Right lobe of liver (tissue), 6 donors: Measurements from ENCODE around the gene GALNTL6. TPM values are rescaled to one million over a fixed set of nuclear protein-coding genes. Genes with fewer than 3 reads are reported as not detected.
A peak's percentile ranks its signal among the peaks of the same experiment; 100 is the strongest.

Experiments used
- ATAC-seq, 4 donors: fragments of 200-7000 bp; cut with Tn5 transposase; one replicate each; pipeline ENCODE4 v1.9.1; 2020; ENCODE audit warnings: mild to moderate bottlenecking in 4 of 4, moderate library complexity in 4 of 4
- DNase-seq, 3 donors: peaks; one replicate each; pipeline ENCODE4 v3.0.0-alpha.2; 2020
- H3K27ac ChIP-seq, 3 donors: fragments of 200-600 bp; one replicate each; pipeline ENCODE4 v1.8.0; 2022
- H3K27me3 ChIP-seq, 2 donors: fragments of 200-600 bp; one replicate each; pipeline ENCODE4 v1.8.0; 2022
- H3K36me3 ChIP-seq, 4 donors: fragments of 200-600 bp; sonication (generic) in 1 of 4; one replicate each; pipeline versions ENCODE4 v1.5.1 to v1.8.0; 2017 to 2022; ENCODE audit warnings: control low read depth in 1 of 4
- H3K4me1 ChIP-seq, 4 donors: fragments of 200-600 bp; sonication (generic) in 1 of 4; one replicate each; pipeline versions ENCODE4 v1.5.1 to v1.8.0; 2017 to 2022; ENCODE audit warnings: control low read depth in 1 of 4
- H3K4me3 ChIP-seq, 3 donors: fragments of 200-600 bp; one replicate each; pipeline ENCODE4 v1.8.0; 2022
- H3K9me3 ChIP-seq, 4 donors: fragments of 200-600 bp; sonication (generic) in 1 of 4; one replicate each; pipeline versions ENCODE4 v1.5.1 to v1.8.0; 2017 to 2022; ENCODE audit warnings: control low read depth in 1 of 4
- POLR2A ChIP-seq: fragments of 450-650 bp; IDR thresholded peaks from one replicate; pipeline ENCODE4 v1.6.1; 2017; ENCODE audit warnings: antibody characterized with exemption, mild to moderate bottlenecking
- WGBS: methylation state at CpG from one replicate; pipeline ENCODE4 v1.1.6; 2018; ENCODE audit warnings: low coverage, low lambda C conversion rate; ENCODE audit not compliant: insufficient coverage; ENCODE audit errors: missing lambda C conversion rate; 5-methylcytosine and 5-hydroxymethylcytosine counted together
- intact Hi-C, 2 donors: fragments of 100-400 bp; cut with DNase I; formaldehyde crosslinking; loops; one replicate each; pipeline versions ENCODE4 v1.11.2 to v1.14.1; 2022
- total RNA-seq, 6 experiments: library from RNA; depleted of rRNA in 2 of 6; stranded (reverse); fragments of >200 nt in 2 of 6; fragmentation: NEBNext Ultra II Directional in 3 of 6; extraction: Animal tissue kit (Norgen Biotek cat#: 25700) in 3 of 6; gene quantifications; one replicate each; pipeline versions ENCODE4 v1.1.0 to v1.2.4, GENCODE V29; 2016 to 2023
- TF ChIP-seq, protein P1 (sequence below), 4 donors: fragments of 200-600 bp in 3 of 4; fragments of 450-650 bp in 1 of 4; IDR thresholded peaks; one replicate each; pipeline versions ENCODE4 v1.5.1 to v1.8.0; 2016 to 2022; ENCODE audit warnings: antibody characterized with exemption in 4 of 4, mild to moderate bottlenecking in 2 of 4
- donor health status: DM: no; HTN: yes; CAD: no.
- donor health status: DM: no; HTN: no; CAD: no.
- donor health status: DM: no; HTN: no; CAD: no.
- donor health status: DM: no; HTN: yes; CAD: no.
- donor health status: DM: no; HTN: yes; CAD: no.

GALNTL6 gene
- total RNA-seq, 6 experiments from 2014 or later: 0.15 to 1.1 (median 0.30) TPM; not detected in 3

DNA sequence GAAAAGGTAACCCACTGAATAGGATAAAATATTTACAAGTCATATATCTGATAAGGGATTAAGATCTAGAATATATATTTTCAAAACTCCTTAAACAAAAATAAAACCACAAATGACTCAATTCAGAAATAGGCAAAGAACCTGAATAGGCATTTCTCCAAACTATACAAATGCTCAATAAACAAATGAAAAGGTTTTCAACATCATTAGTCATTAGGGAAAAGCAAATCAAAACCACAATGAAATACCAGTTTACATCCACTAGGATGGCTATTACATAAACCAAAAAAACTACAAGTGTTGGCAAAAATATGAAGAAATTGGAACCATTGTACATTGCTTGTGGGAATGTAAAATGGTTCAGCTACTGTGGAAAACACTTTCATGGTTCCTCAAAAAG is 1188.4 kb downstream of the GALNTL6 start:
- H3K4me3 ChIP-seq: no peak overlapping the region
- no peak for DNase-seq
- H3K27ac ChIP-seq: no peak overlapping the region
- ATAC-seq: no peak
- no peaks in the 10 kb centered on the region for H3K4me1 ChIP-seq
- intact Hi-C loops: no loop called here
- H3K36me3 ChIP-seq: no peaks in the 10 kb centered on the region
- no peak for TF ChIP-seq POLR2A
- TF ChIP-seq, protein P1, sequence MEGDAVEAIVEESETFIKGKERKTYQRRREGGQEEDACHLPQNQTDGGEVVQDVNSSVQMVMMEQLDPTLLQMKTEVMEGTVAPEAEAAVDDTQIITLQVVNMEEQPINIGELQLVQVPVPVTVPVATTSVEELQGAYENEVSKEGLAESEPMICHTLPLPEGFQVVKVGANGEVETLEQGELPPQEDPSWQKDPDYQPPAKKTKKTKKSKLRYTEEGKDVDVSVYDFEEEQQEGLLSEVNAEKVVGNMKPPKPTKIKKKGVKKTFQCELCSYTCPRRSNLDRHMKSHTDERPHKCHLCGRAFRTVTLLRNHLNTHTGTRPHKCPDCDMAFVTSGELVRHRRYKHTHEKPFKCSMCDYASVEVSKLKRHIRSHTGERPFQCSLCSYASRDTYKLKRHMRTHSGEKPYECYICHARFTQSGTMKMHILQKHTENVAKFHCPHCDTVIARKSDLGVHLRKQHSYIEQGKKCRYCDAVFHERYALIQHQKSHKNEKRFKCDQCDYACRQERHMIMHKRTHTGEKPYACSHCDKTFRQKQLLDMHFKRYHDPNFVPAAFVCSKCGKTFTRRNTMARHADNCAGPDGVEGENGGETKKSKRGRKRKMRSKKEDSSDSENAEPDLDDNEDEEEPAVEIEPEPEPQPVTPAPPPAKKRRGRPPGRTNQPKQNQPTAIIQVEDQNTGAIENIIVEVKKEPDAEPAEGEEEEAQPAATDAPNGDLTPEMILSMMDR (IDR thresholded peaks at IDR 0.05): no peak
- no peaks in the 10 kb centered on the region for H3K9me3 ChIP-seq
- no peaks in the 10 kb centered on the region for H3K27me3 ChIP-seq

GRCh38 chr4:173002830-173003561 is 1189.8 kb downstream of the GALNTL6 start:
- Histone ChIP-seq H3K27me3 (no peaks in the 10 kb centered on the region), H3K27ac (no peak overlapping the region), H3K9me3 (no peaks in the 10 kb centered on the region), H3K36me3 (no peaks in the 10 kb centered on the region), H3K4me1 (no peaks in the 10 kb centered on the region), H3K4me3 (no peak overlapping the region)
- intact Hi-C loops: no loop called here
- ATAC-seq: no peak
- 63% methylated on average over 6 of the region's 6 CpGs for WGBS
- DNase-seq: no peak
- TF ChIP-seq, protein P1 (IDR thresholded peaks at IDR 0.05): no peak
- TF ChIP-seq POLR2A: no peak

DNA sequence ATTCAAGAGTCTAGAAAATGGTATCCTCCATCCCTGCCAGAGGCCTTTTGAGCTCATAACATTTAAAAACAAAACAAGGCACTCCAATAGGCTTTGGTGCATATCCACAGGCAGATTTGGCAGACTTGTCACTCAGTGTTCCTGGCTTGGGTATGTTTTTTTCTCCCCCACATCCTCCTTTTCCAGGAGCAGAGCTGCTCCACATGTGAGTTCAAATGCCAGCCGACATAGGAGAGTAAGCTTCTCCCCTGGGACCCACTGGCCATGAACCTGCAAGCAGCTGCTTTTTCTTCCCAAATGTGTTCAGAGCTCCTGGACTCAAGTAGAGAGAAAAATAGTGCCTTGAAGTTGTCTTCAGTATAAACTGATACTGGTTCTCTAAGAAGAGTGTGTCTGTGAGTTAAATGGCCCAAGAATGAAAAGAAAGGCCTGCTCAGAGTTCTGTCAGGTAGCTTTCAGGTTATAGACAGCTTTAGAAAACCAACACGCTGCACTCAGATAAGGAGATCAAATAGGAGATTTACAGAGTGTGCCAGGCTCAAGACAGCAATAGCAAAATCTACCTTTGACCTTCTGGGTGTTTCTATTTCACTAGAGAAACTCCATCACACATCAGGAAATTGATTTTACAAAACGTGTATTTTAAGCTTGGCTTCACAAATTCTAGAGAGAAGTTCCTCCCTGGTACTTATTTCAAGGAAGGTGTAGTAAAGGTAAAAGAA is 1192.9 kb downstream of the GALNTL6 start:
- H3K36me3 ChIP-seq: no peaks in the 10 kb centered on the region
- no peaks in the 10 kb centered on the region for H3K9me3 ChIP-seq
- no peak overlapping the region for H3K4me3 ChIP-seq
- TF ChIP-seq POLR2A: no peak
- H3K4me1 ChIP-seq: no peaks in the 10 kb centered on the region
- no peak for DNase-seq
- H3K27ac ChIP-seq: no peak overlapping the region
- WGBS: 47% methylated on average over 3 of the region's 3 CpGs
- ATAC-seq: peak; percentile 34 to 69 (median 54)
- intact Hi-C loops: no loop called here
- H3K27me3 ChIP-seq: no peaks in the 10 kb centered on the region

DNA sequence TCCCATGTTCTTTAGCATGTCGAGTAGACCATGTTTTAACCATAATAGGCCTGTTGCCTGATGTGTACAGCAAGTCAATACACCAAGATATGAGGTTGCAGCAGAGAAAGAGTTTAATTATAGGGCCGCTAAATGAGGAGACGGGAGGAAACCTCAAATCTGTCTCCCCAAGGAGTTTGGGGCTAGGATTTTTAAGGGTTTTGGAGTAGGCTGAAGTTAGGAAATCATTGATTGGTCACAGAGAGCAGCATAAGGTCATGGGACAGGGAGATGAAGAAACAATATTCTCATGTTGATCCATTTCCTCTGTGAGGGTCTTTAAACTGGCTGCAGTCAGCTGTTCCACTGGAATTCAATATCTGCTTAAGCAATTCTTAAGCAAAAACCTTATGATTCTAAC is 1195.2 kb downstream of the GALNTL6 start:
- ATAC-seq (no peak), DNase-seq (no peak)
- H3K27ac ChIP-seq: no peak overlapping the region
- no peaks in the 10 kb centered on the region for H3K27me3 ChIP-seq
- intact Hi-C loops: no loop called here
- H3K4me1 ChIP-seq: no peaks in the 10 kb centered on the region
- no peaks in the 10 kb centered on the region for H3K9me3 ChIP-seq
- WGBS: 82% methylated on average over 3 of the region's 3 CpGs
- TF ChIP-seq, protein P1 (IDR thresholded peaks at IDR 0.05): no peak
- no peak for TF ChIP-seq POLR2A
- no peaks in the 10 kb centered on the region for H3K36me3 ChIP-seq
- no peak overlapping the region for H3K4me3 ChIP-seq

GRCh38 chr4:173009129-173009823 is 1196.1 kb downstream of the GALNTL6 start:
- WGBS: 70% methylated on average over 4 of the region's 7 CpGs
- intact Hi-C loops: no loop called here

More at GRCh38 chr4:173009129-173009823, 1196.1 kb downstream of the GALNTL6 start:
- H3K27me3 ChIP-seq: no peaks in the 10 kb centered on the region
- ATAC-seq (no peak), DNase-seq (no peak)
- no peaks in the 10 kb centered on the region for H3K4me1 ChIP-seq
- TF ChIP-seq POLR2A: no peak
- TF ChIP-seq, protein P1 (IDR thresholded peaks at IDR 0.05): no peak
- H3K9me3 ChIP-seq: no peaks in the 10 kb centered on the region
- no peaks in the 10 kb centered on the region for H3K36me3 ChIP-seq
- H3K27ac ChIP-seq: no peak overlapping the region
- no peak overlapping the region for H3K4me3 ChIP-seq
